ENCODE measurements around the gene CNGA3. TPM values are rescaled to one million over a fixed set of nuclear protein-coding genes. Genes with fewer than 3 reads are reported as not detected.

The CNGA3 gene
- total and polyA plus RNA-seq, 10 of the 15 experiments (the other 5 are each of a cell fraction or from before 2014, with no cell fraction given): not detected

- no peak for DNase-seq (ENCODE audit: low read depth, low spot score)
- WGBS (ENCODE audit: insufficient coverage, insufficient replicate concordance, low lambda C conversion rate, missing lambda C conversion rate): 67% methylated on average over 19 of the region's 19 CpGs
- peak overlapping the region; percentile 90 for H3K4me2 ChIP-seq (ENCODE audit: control insufficient read depth, insufficient read depth)
- FAIRE-seq: peak; percentile 13
- H3K4me1 ChIP-seq (ENCODE audit: control insufficient read depth, insufficient read depth, low read length): 0 out of 2 replicates have a peak, but pooled peaks cover under 1% of the 10 kb centered on the region
- ATAC-seq: peak; percentile 75
- ChIA-PET POLR2A (interaction anchor here (0.6 to 27.0 kb wide), 9 partner anchors 11 to 783 kb away, joined by 3 to 545 read pairs (median 4); no protein-coding TSS in a partner anchor), RAD21 (ENCODE audit: unreplicated experiment) (interaction anchor here (0.7 to 3.6 kb wide), 19 partner anchors 9 to 163 kb away, joined by 3 to 51 read pairs (median 12); partner anchors contain the start of genes COA5 and UNC50), CTCF (interaction anchor here (0.9 to 3.1 kb wide), 17 partner anchors 12 to 427 kb away, joined by 3 to 29 read pairs (median 6); no protein-coding TSS in a partner anchor), SMC1A (ENCODE audit: uncharacterized antibody, unreplicated experiment) (interaction anchor here (0.9 to 28.2 kb wide), 16 partner anchors 9 to 266 kb away, joined by 3 to 816 read pairs (median 4); no protein-coding TSS in a partner anchor)
- peaks cover 2% of the 10 kb centered on the region; the same call in 1 of the 3 replicates for H3K9me3 ChIP-seq (replicated peaks; ENCODE audit: control insufficient read depth, insufficient read depth, low read length)
- intact Hi-C loops (cut with micrococcal nuclease; ENCODE audit: unreplicated experiment): loop anchor here (5.0 kb wide), 2 partner anchors 36 to 71 kb away; no protein-coding TSS in a partner anchor
- peak overlapping the region; percentile 85 for H3K9ac ChIP-seq (ENCODE audit: control insufficient read depth, insufficient read depth, low read length)
- peaks cover 0 to 3% of the 10 kb centered on the region in 2 experiments; a peak in 1 of 4 replicates for H3K36me3 ChIP-seq (ENCODE audit: control insufficient read depth in 2 of 2, insufficient read depth in 2 of 2, low read length in 1 of 2)
- no peaks in the 10 kb centered on the region for H4K20me1 ChIP-seq (ENCODE audit: control insufficient read depth, insufficient read depth)
- no peaks in the 10 kb centered on the region for H3K27me3 ChIP-seq (replicated peaks in 1 of 2; ENCODE audit: control insufficient read depth in 2 of 2, insufficient read depth in 2 of 2, low read length in 1 of 2)
- no peak overlapping the region; the same call in 1 of the 2 replicates for H2AFZ ChIP-seq (ENCODE audit: control insufficient read depth, low read depth, low read length)
- in situ Hi-C loops (cut with MboI): no loop called here
- H3K4me3 ChIP-seq: peak overlapping the region; percentile 86
- BruUV-seq (replicated peaks): TSS peak; percentile 81
- peak overlapping the region; percentile 83 for H3K27ac ChIP-seq (ENCODE audit: control insufficient read depth, insufficient read depth)
- peaks cover 63% of the 10 kb centered on the region for H3K79me2 ChIP-seq (ENCODE audit: control insufficient read depth, insufficient read depth, low read length)
- TF ChIP-seq NR2F1 (conservative IDR thresholded peaks at IDR 0.05) (no peak), SMC3 (IDR thresholded peaks at IDR 0.05; ENCODE audit: borderline replicate concordance, low read length) (peak; percentile 8; the same call in 1 of the 2 replicates), SPI1 (IDR thresholded peaks at IDR 0.05; ENCODE audit: borderline replicate concordance, insufficient read depth, low read depth, low read length) (no peak), GABPA (IDR thresholded peaks at IDR 0.05; ENCODE audit: low read depth) (no peak), DPF2 (IDR thresholded peaks at IDR 0.05) (no peak), RCOR1 (conservative IDR thresholded peaks at IDR 0.05; ENCODE audit: low read depth, low read length) (no peak), EZH2 (IDR thresholded peaks at IDR 0.05; ENCODE audit: borderline replicate concordance, control insufficient read depth, low read depth, low read length) (no peak), EP300 (IDR thresholded peaks at IDR 0.05; ENCODE audit: borderline replicate concordance in 1 of 2, control insufficient read depth in 1 of 2, low read depth in 2 of 2, low read length in 2 of 2) (no peak), WRNIP1 (IDR thresholded peaks at IDR 0.05; ENCODE audit: borderline replicate concordance, low read depth, low read length) (peak; percentile 67; the same call in 1 of the 2 replicates)
- TF ChIP-seq, protein P1, sequence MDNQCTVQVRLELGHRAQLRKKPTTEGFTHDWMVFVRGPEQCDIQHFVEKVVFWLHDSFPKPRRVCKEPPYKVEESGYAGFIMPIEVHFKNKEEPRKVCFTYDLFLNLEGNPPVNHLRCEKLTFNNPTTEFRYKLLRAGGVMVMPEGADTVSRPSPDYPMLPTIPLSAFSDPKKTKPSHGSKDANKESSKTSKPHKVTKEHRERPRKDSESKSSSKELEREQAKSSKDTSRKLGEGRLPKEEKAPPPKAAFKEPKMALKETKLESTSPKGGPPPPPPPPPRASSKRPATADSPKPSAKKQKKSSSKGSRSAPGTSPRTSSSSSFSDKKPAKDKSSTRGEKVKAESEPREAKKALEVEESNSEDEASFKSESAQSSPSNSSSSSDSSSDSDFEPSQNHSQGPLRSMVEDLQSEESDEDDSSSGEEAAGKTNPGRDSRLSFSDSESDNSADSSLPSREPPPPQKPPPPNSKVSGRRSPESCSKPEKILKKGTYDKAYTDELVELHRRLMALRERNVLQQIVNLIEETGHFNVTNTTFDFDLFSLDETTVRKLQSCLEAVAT (IDR thresholded peaks at IDR 0.05): peak; percentile 71
- TF ChIP-seq, protein P2, sequence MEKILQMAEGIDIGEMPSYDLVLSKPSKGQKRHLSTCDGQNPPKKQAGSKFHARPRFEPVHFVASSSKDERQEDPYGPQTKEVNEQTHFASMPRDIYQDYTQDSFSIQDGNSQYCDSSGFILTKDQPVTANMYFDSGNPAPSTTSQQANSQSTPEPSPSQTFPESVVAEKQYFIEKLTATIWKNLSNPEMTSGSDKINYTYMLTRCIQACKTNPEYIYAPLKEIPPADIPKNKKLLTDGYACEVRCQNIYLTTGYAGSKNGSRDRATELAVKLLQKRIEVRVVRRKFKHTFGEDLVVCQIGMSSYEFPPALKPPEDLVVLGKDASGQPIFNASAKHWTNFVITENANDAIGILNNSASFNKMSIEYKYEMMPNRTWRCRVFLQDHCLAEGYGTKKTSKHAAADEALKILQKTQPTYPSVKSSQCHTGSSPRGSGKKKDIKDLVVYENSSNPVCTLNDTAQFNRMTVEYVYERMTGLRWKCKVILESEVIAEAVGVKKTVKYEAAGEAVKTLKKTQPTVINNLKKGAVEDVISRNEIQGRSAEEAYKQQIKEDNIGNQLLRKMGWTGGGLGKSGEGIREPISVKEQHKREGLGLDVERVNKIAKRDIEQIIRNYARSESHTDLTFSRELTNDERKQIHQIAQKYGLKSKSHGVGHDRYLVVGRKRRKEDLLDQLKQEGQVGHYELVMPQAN (conservative IDR thresholded peaks at IDR 0.05): peak; percentile 48
- TF ChIP-seq, protein P3, sequence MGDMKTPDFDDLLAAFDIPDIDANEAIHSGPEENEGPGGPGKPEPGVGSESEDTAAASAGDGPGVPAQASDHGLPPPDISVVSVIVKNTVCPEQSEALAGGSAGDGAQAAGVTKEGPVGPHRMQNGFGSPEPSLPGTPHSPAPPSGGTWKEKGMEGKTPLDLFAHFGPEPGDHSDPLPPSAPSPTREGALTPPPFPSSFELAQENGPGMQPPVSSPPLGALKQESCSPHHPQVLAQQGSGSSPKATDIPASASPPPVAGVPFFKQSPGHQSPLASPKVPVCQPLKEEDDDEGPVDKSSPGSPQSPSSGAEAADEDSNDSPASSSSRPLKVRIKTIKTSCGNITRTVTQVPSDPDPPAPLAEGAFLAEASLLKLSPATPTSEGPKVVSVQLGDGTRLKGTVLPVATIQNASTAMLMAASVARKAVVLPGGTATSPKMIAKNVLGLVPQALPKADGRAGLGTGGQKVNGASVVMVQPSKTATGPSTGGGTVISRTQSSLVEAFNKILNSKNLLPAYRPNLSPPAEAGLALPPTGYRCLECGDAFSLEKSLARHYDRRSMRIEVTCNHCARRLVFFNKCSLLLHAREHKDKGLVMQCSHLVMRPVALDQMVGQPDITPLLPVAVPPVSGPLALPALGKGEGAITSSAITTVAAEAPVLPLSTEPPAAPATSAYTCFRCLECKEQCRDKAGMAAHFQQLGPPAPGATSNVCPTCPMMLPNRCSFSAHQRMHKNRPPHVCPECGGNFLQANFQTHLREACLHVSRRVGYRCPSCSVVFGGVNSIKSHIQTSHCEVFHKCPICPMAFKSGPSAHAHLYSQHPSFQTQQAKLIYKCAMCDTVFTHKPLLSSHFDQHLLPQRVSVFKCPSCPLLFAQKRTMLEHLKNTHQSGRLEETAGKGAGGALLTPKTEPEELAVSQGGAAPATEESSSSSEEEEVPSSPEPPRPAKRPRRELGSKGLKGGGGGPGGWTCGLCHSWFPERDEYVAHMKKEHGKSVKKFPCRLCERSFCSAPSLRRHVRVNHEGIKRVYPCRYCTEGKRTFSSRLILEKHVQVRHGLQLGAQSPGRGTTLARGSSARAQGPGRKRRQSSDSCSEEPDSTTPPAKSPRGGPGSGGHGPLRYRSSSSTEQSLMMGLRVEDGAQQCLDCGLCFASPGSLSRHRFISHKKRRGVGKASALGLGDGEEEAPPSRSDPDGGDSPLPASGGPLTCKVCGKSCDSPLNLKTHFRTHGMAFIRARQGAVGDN (IDR thresholded peaks at IDR 0.05): no peak; the same call in none of the 2 replicates
Observed at GRCh38 chr2:98445683-98446581, 99.7 kb downstream of the CNGA3 start.
